ELF-1 (cell line): ENCODE data around the gene LTBR.
"Not testable (repeated sequence)": the region's sequence is repeated elsewhere in the genome, so short reads cannot be mapped to it uniquely, and the experiment has no call there.

Source experiments
- DNase-seq: peaks from one replicate; pipeline ENCODE4 v3.0.0-alpha.2; 2016; ENCODE audit warnings: low read depth, low spot score

The LTBR gene

DNA sequence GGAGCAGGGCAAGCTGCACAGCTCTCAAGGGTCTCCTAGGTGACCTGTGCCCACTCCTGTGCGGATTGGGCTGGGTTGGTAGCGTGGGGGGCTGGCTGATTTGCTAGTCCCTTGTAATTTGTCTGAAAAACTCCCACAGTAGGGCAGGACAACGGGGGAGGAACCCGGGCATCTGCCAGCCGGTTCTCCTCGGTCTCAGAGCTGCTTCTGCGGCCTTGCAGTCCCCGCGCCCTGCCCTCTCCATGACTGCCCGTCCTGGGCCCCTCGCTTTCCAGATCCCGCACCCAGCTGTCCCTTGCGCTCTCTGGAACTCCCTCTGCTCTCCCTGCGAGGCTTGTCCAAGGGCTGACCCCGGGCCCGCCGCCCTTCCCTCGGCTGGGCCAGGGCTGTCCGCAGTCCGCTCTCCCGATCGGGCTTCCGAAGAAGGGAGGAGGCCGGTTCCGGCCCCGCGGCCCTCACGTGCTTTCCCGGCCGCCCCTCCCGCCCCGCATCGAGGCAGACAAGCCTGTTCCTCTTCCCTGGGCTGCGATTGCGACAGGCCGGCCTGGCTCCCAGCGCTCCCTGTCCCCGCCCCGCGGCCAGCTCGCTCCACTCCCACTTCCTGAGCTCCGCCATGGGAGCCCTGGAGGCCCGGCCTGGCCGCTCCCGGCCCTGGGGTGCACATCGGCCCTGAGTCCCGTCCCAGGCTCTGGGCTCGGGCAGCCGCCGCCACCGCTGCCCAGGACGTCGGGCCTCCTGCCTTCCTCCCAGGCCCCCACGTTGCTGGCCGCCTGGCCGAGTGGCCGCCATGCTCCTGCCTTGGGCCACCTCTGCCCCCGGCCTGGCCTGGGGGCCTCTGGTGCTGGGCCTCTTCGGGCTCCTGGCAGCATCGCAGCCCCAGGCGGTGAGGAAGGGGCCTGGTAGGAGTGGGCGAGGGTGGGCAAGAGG lies at the start of gene LTBR:
TSS of gene LTBR (plus strand) at position 591 of the 927 bp plus-strand sequence. CDS start at position 788, 197 bp downstream.
- DNase-seq: peak; percentile 87

DNA sequence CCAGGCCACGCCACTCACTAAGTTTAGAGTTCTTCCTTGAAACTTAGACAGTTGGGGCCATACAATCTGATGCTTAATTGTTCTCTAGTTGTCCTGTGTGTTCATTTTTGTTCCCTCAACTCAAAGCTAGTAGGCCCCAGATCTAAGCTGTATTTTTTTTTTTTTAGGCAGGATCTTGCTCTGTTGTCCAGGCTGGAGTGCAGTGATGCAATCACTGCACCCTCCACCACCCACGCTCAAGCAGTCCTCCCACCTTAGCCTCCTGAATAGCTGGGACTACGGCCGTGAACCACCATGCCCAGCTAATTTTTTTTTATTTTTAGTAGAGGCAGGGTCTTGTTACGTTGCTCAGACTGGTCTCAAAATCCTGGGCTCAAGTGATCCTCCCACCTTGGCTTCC lies 49.6 kb upstream of the LTBR start:
- no peak for DNase-seq

- no peak for DNase-seq
Observed at GRCh38 chr12:6334940-6335450, 49.0 kb upstream of the LTBR start.

DNA sequence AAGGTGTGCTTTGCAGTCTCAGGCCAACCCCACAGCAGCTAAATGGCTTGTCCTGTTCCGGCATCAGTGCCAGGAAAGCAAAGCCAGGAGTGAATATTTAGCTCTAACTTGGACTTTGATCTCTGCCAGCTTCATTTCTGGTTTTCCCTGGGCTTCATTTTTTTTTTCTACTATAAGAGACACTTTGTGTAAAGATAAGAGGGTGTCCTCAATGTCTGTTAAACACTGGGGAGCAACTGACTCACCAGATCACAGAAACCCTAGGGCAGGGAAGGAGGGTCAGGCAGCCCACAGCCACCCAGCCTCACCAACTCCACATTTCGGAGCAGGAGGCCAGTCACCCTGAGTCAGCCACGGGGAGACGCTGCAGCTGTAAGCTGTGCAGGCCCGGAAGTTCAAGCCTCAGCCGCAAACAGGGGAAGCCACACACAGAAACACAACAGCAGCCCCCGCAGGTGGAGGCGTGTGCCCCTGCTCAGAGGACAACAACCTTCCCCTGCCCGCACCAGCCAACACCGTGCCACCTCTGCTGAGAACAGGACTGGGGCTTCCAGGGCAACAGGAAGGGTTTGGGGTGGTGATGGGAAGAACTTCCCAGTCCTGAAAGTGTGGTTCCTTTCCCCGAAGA lies 48.4 kb upstream of the LTBR start:
- DNase-seq: peak; percentile 81

GRCh38 chr12:6336079-6336888 lies 47.7 kb upstream of the LTBR start:
- peak; percentile 98 for DNase-seq

DNA sequence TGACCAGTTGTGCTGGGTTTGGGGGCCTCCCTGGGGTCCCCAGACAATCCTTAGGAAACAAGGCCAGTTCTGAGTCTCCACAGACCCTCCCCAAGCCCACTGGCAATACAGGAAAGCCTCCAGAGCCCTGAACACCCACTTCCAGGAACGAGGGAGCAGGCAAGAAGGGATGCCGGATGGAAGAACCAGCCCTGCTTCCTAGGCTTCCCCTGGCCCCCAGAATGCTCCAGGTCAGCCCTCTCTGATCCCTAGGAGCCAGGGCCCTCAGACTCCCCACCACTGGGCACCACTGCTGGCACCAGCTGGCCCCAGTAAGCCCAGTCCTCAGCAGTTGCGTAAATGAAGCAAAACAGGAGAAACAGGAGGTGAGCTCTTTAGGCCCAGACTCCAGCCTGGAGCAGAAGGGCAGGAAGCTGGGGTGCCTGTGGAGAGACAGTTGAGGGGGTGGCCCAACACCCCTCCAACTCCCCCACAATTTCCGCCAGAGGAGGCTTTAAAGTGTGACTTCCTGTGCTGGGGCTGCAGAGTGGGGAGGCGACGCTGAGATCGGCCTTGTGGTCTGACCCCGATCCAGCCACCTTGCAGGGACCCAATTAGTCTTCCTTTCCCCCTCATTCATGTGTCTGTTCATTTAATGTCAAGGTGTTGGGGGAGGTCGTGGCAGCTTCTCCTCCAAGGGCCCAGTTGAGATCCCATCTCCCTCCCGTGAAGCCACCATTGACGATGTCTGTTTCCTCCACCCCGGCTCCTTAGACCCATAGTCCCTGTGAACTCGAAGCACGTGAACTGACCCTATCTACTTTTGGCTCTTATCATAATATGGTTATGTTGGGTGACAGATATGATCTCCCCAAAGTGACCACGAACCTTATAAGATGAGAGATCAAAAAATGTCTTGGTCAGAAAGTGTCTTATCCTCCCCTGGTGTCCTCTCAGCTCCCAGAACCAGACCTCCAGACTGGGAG lies 46.8 kb upstream of the LTBR start:
- no peak for DNase-seq

DNA sequence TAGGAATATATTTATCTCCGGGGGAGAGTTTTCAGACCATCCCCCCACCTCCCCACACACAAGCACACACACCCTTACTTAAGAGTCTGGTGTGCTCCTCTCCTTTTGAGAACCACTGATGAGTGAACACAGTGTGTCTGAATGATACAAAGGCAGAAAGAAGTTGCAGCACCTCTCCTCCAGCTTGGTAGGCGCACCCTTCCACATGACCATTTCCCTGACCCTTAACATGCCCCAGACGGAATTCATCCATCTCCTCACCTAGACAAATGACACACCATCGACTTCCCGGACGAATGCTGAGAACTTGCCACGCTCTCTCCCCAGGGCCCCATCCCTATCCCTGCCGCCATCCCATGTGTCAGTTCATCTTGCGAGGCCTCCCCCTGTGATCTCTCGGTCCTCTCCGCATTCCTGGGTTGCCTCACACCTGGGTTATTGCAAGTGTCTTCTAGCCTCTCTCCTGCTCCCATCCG lies 46.0 kb upstream of the LTBR start:
- no peak for DNase-seq

GRCh38 chr12:6338536-6338935 lies 45.4 kb upstream of the LTBR start:
- DNase-seq: not testable (repeated sequence)

- no peak for DNase-seq
Observed at GRCh38 chr12:6338955-6339354, 45.0 kb upstream of the LTBR start.

DNA sequence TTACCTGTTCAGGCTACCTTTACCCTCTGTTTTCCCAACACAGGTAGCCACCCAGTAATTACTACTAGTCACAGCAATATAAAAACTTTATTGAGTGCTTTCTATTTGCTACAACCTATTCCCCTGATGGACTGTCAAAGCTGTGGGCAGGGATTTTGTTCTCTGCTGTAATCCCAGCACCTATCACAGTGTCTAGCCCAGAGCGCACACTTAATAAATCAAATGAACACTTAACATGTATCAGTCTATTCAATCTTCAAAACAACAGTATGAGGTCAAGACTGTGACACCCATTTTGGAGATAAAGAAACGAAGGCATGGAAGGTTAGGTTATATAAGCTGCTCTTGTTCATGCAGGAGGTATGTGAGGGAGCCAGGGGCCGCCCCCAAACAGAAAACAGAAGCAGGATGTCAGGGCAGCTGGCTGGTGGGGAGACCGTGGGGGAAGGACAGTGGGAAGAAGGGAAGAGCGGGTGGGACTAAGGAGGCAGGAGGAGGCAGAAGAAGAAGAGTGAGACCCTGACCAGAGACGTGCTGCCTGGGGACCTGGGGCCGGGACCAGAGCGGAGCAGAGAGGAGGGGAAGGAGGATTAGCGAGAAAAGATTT lies 43.8 kb upstream of the LTBR start:
- no peak for DNase-seq

DNA sequence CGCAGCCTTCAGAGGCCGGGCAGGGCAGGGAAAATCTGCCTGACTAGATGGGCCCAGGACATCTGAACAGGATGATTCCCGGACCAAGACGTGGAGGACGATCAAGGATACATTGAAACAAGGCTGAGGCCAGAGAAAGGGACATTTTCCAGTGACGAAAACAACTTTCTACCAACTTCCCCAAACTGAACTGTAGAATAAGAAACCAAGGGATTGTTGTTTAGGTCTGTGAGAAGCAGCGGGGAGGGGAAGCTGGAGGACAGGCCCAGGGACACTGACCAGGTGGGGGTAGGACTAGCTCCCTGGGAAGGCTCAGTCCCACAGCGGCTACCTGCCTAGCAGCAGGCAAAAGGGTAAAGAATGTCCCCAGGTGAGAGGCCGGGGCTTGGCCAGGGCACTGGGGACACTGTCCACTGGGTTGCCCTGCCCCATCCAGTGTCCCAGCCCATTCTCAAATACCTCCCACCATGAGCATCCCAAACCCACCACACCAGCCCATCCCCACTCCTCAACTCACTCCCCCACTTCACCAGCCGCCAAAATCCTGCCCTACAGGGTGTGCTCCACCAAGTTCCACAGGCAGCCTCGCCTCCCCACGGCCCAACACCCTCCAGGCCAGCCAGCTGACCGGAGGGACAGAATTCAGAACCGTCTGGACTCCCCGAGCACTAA lies 43.1 kb upstream of the LTBR start:
- no peak for DNase-seq

DNA sequence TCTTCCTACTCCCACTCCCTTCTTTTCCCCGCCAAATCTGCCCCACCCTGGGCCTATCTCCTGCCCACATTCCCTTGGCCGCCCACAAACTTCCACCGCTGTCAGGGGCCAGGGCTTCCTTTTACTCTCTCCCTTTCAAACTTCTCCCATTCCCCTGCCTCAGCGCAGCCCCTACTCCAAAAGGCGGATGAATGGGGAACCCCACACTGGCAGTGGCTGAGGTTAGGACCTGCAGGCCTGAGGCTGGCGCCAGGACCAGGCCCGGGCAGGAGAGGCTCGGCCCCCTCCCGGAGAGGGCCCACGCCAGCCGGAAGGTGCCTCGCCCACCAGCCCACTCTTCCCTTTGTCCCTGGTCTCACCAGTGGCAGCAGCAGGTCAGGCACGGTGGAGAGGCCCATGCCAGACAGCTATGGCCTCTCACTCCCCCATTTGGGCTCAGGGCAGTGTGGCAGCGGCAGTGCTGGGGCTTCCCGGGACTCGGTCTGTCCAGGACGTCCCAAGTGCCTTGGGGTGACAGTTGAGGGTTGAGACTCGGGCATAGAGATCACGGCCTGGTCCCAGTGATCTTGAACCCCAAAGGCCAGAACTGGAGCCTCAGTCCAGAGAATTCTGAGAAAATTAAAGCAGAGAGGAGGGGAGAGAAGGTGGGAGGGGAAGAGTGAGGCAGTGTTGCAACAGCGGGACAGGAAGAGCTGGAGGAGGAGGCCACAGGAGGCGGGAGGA lies 42.4 kb upstream of the LTBR start, which contains the start of gene TNFRSF1A:
TSS of gene TNFRSF1A (minus strand) at position 660 of the 723 bp plus-strand sequence. CDS start at position 398, 262 bp downstream.
- peak; percentile 76 for DNase-seq

DNA sequence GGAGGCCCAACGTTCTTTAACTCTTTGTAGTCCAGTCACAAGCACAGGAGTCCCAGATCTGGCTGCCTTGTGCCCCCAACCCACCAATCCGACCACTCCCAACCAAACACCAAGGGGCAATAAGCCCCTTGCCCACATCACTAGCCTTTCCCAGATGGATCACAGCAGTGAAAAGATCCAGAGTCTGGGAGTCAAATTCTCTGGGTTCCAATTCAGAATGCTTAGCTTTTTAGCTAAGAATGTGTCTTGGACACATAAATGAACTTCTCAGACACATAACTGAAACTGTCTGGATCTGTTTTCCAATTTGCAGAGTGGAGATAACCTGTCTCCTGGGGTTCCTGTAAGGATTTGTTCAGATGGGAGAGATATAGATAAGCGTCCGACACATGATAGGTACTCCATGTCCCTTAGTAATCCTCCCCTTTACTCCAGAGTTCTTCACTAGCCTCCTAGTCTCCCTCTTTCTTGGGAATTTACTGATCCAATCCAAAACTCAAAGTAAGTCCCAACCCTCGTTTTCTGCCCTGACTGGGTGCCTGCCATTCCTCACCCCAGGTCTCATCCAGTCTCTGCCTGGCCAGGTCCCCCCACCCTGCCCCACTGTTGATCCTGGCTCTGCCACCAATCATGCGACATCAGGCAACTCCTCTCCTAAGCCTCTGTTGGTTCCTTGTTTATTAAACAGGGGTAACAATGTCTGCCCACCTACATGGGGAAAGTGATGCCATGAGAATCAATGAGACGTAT lies 41.6 kb upstream of the LTBR start:
- DNase-seq: no peak

DNA sequence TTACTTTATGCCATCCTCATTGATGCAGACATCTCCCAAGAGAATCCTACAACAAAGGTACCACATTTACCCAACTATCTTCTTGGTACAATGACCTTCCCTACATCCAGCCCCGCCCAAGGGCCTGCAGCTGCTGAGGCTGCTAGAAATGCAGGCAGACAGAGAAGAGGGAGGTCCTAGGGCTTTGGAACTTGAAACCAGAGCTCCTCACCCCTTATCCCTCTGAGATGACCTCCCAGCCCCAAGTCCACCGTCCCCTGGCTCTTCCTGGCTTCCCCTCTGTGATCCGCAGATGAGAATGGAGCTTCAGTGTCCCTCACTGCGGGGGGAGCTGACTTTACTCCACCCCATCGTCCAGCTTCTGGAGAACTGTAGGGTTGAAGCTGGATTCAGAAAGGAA lies 40.4 kb upstream of the LTBR start:
- DNase-seq: no peak

DNA sequence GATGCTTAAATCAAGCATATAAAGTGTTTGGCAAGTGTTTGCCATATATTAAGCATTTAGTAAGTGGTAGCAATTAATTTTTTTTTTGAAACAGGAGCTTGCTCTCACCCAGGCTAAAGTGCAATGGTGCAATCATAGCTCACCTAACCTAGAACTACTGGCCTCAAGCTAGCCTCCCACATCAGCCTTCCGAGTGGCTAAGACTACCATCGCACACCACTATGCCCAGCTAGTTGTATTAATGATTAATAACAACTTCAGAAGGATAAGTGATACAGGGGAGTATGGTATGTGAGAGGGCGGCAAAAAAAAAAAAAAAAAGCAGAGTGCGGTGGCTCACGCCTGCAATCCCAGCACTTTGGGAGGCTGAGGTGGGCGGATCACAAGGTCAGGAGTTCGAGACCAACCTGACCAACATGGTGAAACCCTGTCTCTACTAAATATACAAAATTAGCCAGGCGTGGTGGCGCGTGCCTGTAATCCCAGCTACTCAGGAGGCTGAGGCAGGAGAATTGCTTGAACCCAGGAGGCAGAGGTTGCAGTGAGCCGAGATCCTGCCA lies 39.8 kb upstream of the LTBR start:
- not testable (repeated sequence) for DNase-seq

- DNase-seq: no peak
Observed at GRCh38 chr12:6345319-6346091, 38.5 kb upstream of the LTBR start.
